ENCODE measurements around the gene MBOAT2.

MBOAT2 gene

GRCh38 chr2:8858910-8859309, 144.6 kb downstream of the MBOAT2 start:
- DNase-seq (ENCODE audit: low spot score), result no peak

GRCh38 chr2:8858264-8858663, 145.2 kb downstream of the MBOAT2 start:
- no peak for DNase-seq (ENCODE audit: low spot score)

- no peak for DNase-seq (ENCODE audit: low spot score)
These were observed 145.8 kb downstream of the MBOAT2 start for GRCh38 chr2:8857709-8858108.

GRCh38 chr2:8856176-8856575, 147.3 kb downstream of the MBOAT2 start:
- no peak for DNase-seq (ENCODE audit: low spot score)

- DNase-seq (ENCODE audit: low spot score), result no peak
These were observed 148.5 kb downstream of the MBOAT2 start for GRCh38 chr2:8855010-8855409.

- no peak for DNase-seq (ENCODE audit: low spot score)
These were observed 150.1 kb downstream of the MBOAT2 start for GRCh38 chr2:8853426-8853825.

- no peak for DNase-seq (ENCODE audit: low spot score)
These were observed 151.5 kb downstream of the MBOAT2 start for GRCh38 chr2:8851811-8852560.

- DNase-seq (ENCODE audit: low spot score), result no peak
These were observed 152.5 kb downstream of the MBOAT2 start for GRCh38 chr2:8850845-8851487.

- DNase-seq (ENCODE audit: low spot score), result no peak
These were observed 154.2 kb downstream of the MBOAT2 start for GRCh38 chr2:8849327-8849726.

- DNase-seq (ENCODE audit: low spot score), result no peak
These were observed 155.0 kb downstream of the MBOAT2 start for GRCh38 chr2:8848328-8849100.

GRCh38 chr2:8847400-8847799, 156.1 kb downstream of the MBOAT2 start:
- DNase-seq (ENCODE audit: low spot score), result no peak

GRCh38 chr2:8841932-8842331, 161.6 kb downstream of the MBOAT2 start:
- DNase-seq (ENCODE audit: low spot score), result no peak

- DNase-seq (ENCODE audit: low spot score), result no peak
These were observed 162.9 kb downstream of the MBOAT2 start for GRCh38 chr2:8840475-8841091.

- DNase-seq (ENCODE audit: low spot score), result no peak
These were observed 164.1 kb downstream of the MBOAT2 start for GRCh38 chr2:8839189-8839965.

GRCh38 chr2:8837795-8838140, 165.7 kb downstream of the MBOAT2 start:
- no peak for DNase-seq (ENCODE audit: low spot score)

GRCh38 chr2:8836971-8837794, 166.3 kb downstream of the MBOAT2 start, which contains the start of gene KIDINS220:
KIDINS220 (minus strand) TSS chr2:8837613; CDS start chr2:8827093, 10,520 bp downstream.
- peak; percentile 90 for DNase-seq (ENCODE audit: low spot score)

- peak; percentile 25 for DNase-seq (ENCODE audit: low spot score)
These were observed 168.2 kb downstream of the MBOAT2 start for GRCh38 chr2:8835279-8835678.

GRCh38 chr2:8833853-8834252, 169.6 kb downstream of the MBOAT2 start:
- no peak for DNase-seq (ENCODE audit: low spot score)

- DNase-seq (ENCODE audit: low spot score), result no peak
These were observed 172.0 kb downstream of the MBOAT2 start for GRCh38 chr2:8831516-8831915.

- DNase-seq (ENCODE audit: low spot score), result peak; percentile 45
These were observed 175.8 kb downstream of the MBOAT2 start for GRCh38 chr2:8827729-8828128.

- no peak for DNase-seq (ENCODE audit: low spot score)
These were observed 181.3 kb downstream of the MBOAT2 start for GRCh38 chr2:8822218-8822617.

All from hematopoietic multipotent progenitor cell treated with erythropoietin and hydrocortisone succinate and interleukin-3 and kit ligand, for 15 days (in vitro differentiated cells).